Muscle layer of duodenum (tissue), 2 donors: ENCODE data around the gene CBY1.

Source experiments
- H3K27ac ChIP-seq: one replicate; pipeline ENCODE4 v1.7.0; 2013; ENCODE audit warnings: mild to moderate bottlenecking, low read length
- H3K27me3 ChIP-seq: one replicate; pipeline ENCODE4 v1.7.0; 2013; ENCODE audit warnings: low read depth, mild to moderate bottlenecking, control low read depth, low read length
- H3K36me3 ChIP-seq, 2 donors: one replicate each; pipeline ENCODE4 v1.7.0; 2013; ENCODE audit warnings: low read length in 2 of 2, control low read depth in 1 of 2, mild to moderate bottlenecking in 1 of 2; ENCODE audit not compliant: insufficient read depth in 2 of 2, control insufficient read depth in 1 of 2
- H3K4me1 ChIP-seq, 2 donors: one replicate each; pipeline ENCODE4 v1.7.0; 2013; ENCODE audit warnings: low read length in 2 of 2, mild to moderate bottlenecking in 2 of 2, control low read depth in 1 of 2, moderate library complexity in 1 of 2; ENCODE audit not compliant: insufficient read depth in 2 of 2, control insufficient read depth in 1 of 2
- H3K4me3 ChIP-seq, 2 donors: one replicate each; pipeline ENCODE4 v1.7.0; 2013; ENCODE audit warnings: low read length in 2 of 2, low read depth in 1 of 2, mild to moderate bottlenecking in 1 of 2
- H3K9me3 ChIP-seq, 2 donors: one replicate each; pipeline ENCODE4 v1.7.0; 2013; ENCODE audit warnings: low read length in 2 of 2, control low read depth in 1 of 2, mild to moderate bottlenecking in 1 of 2; ENCODE audit not compliant: control insufficient read depth in 1 of 2
- donor health status: healthy.

CBY1 gene

DNA sequence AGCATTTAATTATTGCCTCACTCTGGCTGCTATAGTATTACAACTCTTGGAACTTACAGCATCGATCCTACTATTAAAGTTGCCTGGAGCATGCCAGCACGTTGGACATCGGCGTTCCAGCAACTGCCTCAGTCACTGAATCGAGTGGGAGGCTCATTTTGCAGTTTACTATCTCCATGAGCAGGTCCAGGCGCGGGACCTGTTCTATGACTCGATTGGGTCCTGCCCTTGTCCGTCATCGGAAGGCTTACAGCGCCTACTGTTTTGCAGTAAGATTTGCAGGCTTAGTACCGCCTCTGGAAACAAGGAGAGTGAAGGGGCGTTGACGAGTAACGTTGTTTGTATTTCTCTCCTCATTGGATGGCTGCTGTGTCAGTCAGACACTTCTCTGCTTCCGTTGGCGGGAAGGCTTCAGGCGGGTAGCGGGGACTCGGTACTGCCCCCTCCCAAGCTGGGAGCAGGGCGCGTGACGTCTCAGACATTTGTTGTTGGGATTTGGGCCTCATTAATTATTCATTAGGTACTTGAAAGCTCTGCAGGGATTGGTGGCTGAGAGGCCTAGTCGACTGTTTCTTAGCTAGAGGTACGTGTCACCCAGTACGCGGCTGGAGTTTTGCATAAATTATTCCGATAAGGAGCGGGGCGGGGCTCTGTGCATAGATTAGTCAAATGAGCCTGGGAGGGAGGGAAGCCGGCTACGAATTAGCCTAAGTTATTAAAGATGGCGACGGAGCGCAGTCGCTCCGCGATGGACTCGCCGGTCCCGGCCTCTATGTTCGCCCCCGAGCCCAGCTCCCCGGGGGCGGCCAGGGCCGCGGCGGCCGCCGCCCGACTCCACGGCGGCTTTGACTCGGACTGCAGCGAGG, 49.0 kb downstream of the CBY1 start, which contains the start of gene GTPBP1:
Gene GTPBP1 (plus strand): TSS at position 710 of the 866 bp plus-strand sequence. CDS start 12 bp downstream, at position 722.
- Histone ChIP-seq H3K4me1 (peaks cover 23 to 24% of the 10 kb centered on the region in 2 donors), H3K27ac (peak within 1 kb of the TSS; percentile 90), H3K27me3 (no peaks in the 10 kb centered on the region), H3K4me3 (peak within 1 kb of the TSS; percentile 79 to 90), H3K9me3 (no peaks in the 10 kb centered on the region), H3K36me3 (peaks cover 6 to 12% of the 10 kb centered on the region in 2 donors)

DNA sequence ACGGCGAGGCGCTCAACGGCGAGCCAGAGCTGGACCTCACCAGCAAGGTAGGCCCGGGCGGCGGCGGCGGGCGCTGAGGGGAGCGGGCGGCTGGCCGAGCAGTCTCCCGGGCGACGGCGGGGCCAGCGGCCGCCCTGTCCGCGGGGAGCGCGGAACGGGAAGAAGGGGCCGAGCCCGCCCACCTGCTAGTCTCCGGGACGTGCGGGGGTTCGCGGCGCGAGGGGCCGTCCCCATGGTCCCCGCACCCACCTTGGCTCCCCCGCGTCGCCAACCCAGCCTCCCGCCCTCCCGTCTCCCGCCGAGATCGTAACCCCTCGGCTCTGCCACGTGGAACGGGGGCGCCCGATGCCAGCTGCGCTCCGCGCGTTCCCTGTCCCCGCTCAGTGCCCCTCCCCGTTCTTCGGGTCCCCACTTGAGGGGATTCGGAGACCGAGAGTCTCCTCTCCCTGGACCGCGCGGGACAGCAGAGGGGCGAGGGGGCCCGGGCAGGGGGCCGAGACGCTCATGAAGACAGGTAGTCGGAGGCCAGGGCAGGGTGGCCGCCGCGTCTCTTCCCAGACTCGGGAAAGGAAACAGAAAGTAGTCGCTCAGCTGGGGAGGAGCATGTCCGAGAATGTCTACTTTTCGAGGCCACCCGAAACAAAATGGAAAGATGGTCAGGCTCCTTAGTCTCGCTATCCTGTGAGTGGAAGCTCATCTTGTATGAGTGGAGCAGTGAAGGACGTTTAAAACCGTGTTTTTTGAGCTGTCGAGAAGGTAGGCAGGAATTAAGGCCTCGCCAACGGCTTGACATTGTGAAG, 49.9 kb downstream of the CBY1 start:
- Histone ChIP-seq H3K9me3 (no peaks in the 10 kb centered on the region), H3K4me1 (peaks cover 23 to 24% of the 10 kb centered on the region in 2 donors), H3K27ac (peak overlapping the region; percentile 90), H3K4me3 (peak overlapping the region; percentile 79 to 90), H3K36me3 (peaks cover 6 to 13% of the 10 kb centered on the region in 2 donors), H3K27me3 (no peaks in the 10 kb centered on the region)

DNA sequence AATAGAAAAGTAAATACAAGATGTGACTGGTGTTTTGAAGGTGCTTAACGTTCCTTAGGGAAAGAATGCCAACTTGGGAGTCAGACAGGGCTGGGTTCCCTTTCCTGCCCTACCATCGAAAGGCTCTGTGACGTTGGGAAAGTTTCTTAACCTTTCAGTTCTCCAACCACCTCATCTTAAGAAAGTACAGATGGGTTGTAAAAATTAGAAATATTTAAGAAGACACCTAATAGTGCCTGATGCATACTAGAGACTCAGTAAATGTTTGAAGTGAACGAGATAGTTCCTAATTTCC, 50.4 kb downstream of the CBY1 start:
- peaks cover 19 to 23% of the 10 kb centered on the region in 2 donors for H3K4me1 ChIP-seq
- H3K27ac ChIP-seq, result peak overlapping the region; percentile 90
- peaks cover 6 to 13% of the 10 kb centered on the region in 2 donors for H3K36me3 ChIP-seq
- H3K27me3 ChIP-seq, result no peaks in the 10 kb centered on the region
- no peaks in the 10 kb centered on the region for H3K9me3 ChIP-seq
- H3K4me3 ChIP-seq, result peak overlapping the region; percentile 79 to 90

DNA sequence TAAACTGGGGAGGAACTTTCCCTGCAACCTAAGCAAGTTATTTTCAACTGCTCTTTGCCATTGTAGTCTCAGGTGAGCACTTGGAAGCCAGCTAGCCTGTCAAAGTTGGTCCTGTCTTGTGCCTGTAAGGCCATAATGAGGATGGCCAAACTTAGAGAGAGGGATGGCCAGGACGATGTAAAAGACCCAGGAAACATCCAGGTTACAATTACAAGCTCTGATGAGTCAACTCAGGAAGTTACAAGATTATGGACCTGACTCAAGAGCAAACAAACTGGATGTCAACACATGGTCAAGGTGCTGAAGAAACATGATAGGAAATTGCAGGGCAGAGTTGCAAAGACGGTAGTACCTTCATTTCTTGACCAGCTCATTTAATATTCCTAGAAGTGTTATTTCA, 50.9 kb downstream of the CBY1 start:
- H3K9me3 ChIP-seq, result no peaks in the 10 kb centered on the region
- H3K4me3 ChIP-seq, result peak overlapping the region; percentile 79 to 90
- H3K4me1 ChIP-seq, result peaks cover 19 to 23% of the 10 kb centered on the region in 2 donors
- peaks cover 6 to 13% of the 10 kb centered on the region in 2 donors for H3K36me3 ChIP-seq
- H3K27ac ChIP-seq, result peak overlapping the region; percentile 90
- H3K27me3 ChIP-seq, result no peaks in the 10 kb centered on the region

DNA sequence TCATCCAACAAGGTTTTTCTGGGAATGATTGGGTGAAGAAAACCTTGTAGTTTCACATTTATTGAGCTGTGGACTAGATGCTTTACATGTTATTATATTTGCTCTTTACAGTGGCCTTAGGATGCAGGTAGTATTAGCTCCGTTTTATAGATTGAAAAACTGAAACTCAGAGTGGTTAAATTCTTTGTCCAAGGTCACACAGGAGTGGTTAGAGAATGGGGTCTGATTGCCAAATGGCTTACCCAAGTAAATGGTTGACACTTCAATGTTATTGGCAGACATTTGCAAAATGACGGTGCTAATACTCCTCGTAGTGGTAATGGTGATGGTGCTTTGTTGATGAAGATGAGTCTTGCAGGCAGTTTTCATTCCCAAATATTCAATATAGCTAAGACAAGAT, 51.5 kb downstream of the CBY1 start:
- Histone ChIP-seq H3K4me1 (peaks cover 19 to 29% of the 10 kb centered on the region in 2 donors), H3K9me3 (no peaks in the 10 kb centered on the region), H3K4me3 (peak overlapping the region in 1 of 2 donors; percentile 90), H3K36me3 (peaks cover 6 to 13% of the 10 kb centered on the region in 2 donors), H3K27ac (no peak overlapping the region), H3K27me3 (no peaks in the 10 kb centered on the region)

DNA sequence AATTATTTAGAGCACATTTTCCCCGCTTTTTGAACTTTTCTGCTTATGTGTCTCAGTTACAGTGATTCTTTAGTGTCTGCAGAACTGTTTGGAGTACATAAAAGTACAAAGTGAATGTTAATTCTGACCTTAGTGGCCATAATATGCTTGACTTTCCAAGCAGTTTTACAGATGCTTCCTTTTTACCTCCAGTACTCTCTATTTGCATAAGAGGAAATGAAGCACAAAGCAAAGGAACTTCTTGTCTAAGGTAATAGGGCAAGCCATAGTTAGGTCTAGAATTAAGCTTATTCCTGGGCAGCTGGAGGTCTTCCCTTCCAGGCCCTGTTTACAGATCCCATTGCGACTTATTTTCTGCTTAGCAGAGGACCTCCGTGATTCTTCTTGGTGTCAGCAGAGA, 52.9 kb downstream of the CBY1 start:
- Histone ChIP-seq H3K27ac (no peak overlapping the region), H3K27me3 (no peaks in the 10 kb centered on the region), H3K36me3 (peaks cover 6 to 13% of the 10 kb centered on the region in 2 donors), H3K4me1 (peaks cover 19 to 38% of the 10 kb centered on the region in 2 donors), H3K4me3 (no peak overlapping the region), H3K9me3 (no peaks in the 10 kb centered on the region)

DNA sequence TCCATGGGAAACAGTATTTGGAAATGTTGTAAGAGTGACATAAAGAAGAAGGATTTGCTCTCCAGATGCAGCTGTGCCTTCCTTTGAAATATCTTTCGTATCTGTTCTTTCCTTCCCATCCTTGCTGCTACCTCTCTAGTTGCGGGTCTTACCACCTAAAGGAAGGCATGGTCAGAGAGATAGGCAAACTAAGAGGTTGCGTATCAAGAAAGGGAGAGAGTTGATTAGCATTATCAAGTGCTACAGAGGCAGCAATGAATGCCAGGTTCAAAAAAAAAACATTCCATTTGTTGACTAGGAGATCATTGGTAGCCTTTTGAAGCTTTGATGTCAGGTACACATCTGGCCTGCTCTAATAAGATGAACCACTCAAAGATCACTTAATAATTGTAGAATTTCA, 53.9 kb downstream of the CBY1 start:
- Histone ChIP-seq H3K4me1 (peaks cover 15 to 38% of the 10 kb centered on the region in 2 donors), H3K4me3 (no peak overlapping the region), H3K27ac (no peak overlapping the region), H3K9me3 (no peaks in the 10 kb centered on the region), H3K27me3 (no peaks in the 10 kb centered on the region), H3K36me3 (peaks cover 6 to 13% of the 10 kb centered on the region in 2 donors)

DNA sequence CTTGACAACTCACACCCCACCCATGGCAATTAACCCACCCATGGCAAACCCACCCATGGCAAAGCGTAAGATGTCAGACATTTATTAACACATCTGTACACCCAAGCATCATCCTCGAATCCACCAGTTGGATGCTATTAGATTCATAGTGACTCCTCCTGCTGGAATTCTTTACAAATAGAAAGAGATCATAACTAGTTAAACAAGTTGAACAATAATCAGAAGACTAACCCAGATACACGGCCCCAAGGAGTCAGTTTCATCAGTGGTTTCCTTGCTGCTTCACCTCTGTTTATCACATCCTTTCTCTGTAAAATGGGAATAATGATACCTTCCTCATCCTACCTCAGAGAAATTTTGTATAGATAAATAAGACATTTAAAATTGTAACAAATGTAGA, 54.4 kb downstream of the CBY1 start:
- Histone ChIP-seq H3K27me3 (no peaks in the 10 kb centered on the region), H3K27ac (no peak overlapping the region), H3K36me3 (peaks cover 6 to 15% of the 10 kb centered on the region in 2 donors), H3K4me3 (no peak overlapping the region), H3K9me3 (no peaks in the 10 kb centered on the region), H3K4me1 (peaks cover 15 to 42% of the 10 kb centered on the region in 2 donors)

DNA sequence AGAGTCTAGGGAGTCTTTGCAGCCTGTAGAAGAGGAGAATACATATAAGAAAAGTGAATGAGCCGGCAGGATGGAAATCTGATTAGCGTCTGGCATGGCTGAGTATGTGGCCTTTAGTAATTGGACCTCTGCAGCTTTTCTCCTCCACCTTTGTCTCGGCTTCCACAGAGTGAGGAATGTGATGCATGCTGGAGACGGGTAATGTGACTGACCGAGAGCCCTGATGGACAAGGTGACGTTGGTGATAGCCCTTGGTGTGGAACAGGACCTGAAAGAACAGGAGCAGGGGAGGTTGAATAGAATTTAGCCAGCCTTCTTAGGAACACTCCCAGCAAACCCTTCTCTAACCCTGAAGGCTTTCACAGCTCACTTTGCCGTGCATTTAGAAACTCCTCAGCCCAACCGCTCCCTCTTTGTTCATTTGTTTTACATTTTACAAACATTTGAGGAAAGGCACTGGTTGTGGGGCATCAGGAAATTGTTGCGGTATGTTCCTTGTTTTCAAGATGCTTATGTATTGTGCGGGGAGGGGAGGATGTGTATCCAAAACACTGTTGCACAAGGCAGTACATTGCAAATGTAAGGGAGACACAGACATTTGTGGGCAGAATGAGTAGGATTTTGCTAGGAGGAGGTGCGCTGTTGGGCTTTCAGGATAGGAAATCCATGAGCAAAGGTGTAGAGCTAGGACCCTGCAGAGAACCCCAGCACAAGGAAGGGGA, 56.2 kb downstream of the CBY1 start:
- H3K4me3 ChIP-seq, result no peak overlapping the region
- H3K27ac ChIP-seq, result no peak overlapping the region
- H3K9me3 ChIP-seq, result no peaks in the 10 kb centered on the region
- H3K4me1 ChIP-seq, result peaks cover 9 to 33% of the 10 kb centered on the region in 2 donors
- H3K27me3 ChIP-seq, result no peaks in the 10 kb centered on the region
- H3K36me3 ChIP-seq, result peaks cover 24 to 33% of the 10 kb centered on the region in 2 donors

DNA sequence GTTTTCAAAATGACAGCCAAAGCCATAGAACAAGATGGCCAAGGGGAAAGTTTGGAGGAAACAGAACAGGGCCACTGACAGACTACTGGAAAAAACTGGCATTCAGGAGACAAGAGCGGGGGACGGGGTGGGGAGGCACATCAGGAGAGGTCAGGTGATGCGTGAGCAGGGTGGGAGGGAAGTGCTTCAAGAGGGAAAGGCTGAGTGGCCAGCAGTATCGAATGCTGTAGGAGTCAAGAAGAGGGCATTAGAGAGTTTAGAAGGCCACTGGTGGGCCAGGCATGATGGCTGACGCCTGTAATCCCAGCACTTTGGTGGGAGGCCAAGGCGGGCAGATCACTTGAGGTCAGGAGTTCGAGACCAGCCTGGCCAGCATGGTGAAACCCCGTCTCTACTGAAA, 57.5 kb downstream of the CBY1 start:
- H3K4me1 ChIP-seq, result peaks cover 0 to 35% of the 10 kb centered on the region in 2 donors
- no peak overlapping the region for H3K4me3 ChIP-seq
- H3K36me3 ChIP-seq, result peaks cover 28 to 38% of the 10 kb centered on the region in 2 donors
- H3K27ac ChIP-seq, result no peak overlapping the region
- H3K27me3 ChIP-seq, result no peaks in the 10 kb centered on the region
- H3K9me3 ChIP-seq, result no peaks in the 10 kb centered on the region
